G401.6 (cell line): Measurements from ENCODE around the gene HIPK4.
"Not testable (repeated sequence)": the region's sequence is repeated elsewhere in the genome, so short reads cannot be mapped to it uniquely, and the experiment has no call there.

Source experiments
- FAIRE-seq: peaks from 2 replicates; lab custom pipeline; 2012; peaks lifted over from hg19 to GRCh38; lab: Jason Lieb, UNC

The HIPK4 gene

DNA sequence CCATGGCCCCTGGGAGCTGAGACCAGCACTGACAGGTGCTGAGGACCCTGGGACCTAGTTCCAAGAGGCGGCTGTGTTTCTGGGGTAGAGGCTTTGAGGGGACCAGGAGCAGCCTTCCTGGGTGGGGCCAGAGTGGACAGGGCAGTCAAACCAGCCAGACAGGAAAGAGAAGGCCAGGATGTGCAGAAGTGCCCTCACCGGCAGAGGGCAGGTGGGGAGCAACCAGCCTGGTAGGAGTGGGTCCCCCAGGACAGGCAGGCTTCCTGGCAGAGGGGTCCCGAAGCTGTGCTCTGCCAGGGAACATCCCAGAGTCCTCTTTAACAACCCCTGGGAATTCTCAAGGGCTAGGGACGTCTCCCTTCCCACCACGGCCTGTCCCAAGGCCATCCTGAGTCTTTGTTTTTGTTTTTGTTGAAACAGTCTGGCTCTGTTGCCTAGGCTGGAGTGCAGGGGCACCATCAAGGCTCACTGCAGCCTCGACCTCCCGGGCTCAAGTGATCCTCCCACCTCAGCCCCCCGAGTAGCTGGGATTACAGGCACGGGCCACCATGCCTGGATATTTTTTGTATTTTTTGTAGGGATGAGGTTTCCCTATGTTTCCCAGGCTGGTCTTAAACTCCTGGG lies 3.0 kb upstream of the HIPK4 start:
- FAIRE-seq, result no peak

- FAIRE-seq, result no peak
These were observed 2.1 kb upstream of the HIPK4 start for GRCh38 chr19:40392123-40392522.

DNA sequence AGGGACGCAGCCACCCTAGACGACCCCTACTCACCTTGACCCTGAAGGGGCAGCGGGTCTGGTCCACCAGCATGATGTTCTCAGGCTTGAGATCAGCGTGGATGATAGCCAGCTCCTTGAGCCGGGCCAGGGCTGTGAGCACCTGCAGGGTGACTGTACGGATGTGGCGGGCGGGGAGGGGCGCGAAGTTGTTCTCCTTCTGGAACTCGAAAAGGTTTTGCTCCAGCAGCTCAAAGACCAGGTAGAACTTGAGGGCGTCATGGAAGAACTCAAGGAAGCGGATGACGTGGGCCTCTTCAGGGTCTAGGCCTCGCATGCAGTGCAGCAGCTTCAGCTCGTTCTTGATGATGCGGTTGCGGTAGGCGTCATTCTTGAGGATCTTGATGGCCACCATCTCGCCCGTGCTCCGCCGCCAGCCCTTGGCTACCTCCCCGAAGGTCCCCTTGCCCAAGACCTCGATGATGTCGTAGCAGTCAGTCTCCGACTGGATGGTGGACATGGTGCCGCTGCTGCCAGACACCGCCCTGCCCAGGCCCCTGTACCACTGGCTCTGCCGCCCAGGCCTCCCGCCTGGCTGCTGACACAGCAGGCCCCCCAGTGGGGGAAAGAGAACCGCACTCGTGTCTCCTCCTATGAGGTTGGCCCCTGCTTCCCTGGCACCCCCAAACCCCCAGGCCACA lies 437 bp downstream of the HIPK4 start:
- FAIRE-seq, result no peak

DNA sequence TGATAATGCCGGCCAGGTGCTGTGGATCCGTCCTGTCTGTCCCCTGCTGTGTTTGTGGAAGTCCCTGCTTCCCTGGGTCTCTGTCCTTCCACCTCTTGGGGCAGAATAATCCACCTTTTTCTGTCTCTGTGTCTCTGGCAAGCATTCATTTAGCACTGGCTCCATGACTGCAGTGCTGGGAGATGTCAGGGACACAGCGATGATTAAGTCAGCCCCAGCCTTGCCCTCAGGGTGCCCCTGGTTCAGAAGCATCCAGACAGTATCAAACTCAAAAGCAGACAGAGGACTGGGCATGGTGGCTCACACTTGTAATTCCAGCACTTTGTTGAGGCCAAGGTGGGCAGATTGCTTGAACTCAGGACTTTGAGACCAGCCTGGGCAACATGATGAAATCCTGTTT lies 1.5 kb downstream of the HIPK4 start:
- FAIRE-seq, result no peak

DNA sequence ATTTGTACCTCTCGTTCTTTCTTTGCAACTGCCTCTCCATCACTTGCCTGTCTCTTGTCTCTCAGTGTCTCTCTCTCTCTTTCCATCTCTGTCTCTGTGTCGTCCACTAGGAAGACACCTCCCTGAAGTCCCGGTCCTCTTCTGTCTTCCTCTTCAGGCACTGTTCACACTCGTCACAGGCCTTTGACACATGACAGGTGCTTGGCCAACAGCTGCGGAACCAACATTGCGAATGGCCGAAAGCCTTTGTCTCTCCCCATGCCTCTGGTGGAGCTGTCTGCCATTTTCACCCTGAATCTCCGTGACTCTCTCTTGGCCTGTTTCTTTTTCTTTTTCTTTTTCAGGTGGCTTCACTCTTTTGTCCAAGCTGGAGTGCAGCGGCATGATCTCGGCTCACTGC lies 2.8 kb downstream of the HIPK4 start:
- no peak for FAIRE-seq

DNA sequence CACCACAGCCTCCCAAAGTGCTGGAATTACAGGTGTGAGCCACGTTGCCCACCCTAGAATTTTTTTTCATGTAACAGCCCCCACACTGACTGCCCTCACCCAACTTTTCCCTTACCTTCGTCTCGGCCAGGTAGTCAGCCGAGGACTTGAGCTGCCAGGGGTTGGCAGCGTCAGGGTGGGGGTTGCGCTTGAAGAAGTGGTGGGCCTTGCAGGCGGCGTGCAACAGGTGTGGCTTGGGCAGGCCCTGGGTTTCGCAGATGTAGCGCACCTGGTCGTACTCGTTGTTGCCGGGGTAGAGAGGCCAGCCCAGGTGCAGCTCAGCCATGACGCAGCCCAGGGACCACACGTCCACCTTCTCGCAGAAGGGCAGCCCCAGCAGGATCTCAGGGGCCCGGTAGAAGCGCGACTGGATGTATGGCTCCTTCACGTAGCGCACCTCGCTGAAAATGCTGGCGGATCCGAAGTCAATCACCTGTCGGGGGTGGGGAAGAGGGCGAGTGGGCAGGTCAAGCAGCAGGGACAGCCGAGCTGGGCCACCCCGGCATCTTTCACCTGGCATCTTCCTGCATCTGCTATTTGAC lies 6.2 kb downstream of the HIPK4 start:
- no peak for FAIRE-seq

- FAIRE-seq, result no peak
These were observed 8.7 kb downstream of the HIPK4 start for GRCh38 chr19:40381321-40381720.

- FAIRE-seq, result no peak
These were observed 9.6 kb downstream of the HIPK4 start for GRCh38 chr19:40380199-40381037.

GRCh38 chr19:40379446-40380198 lies 10.4 kb downstream of the HIPK4 start:
- FAIRE-seq, result no peak

GRCh38 chr19:40378509-40378908 lies 11.5 kb downstream of the HIPK4 start:
- no peak for FAIRE-seq

DNA sequence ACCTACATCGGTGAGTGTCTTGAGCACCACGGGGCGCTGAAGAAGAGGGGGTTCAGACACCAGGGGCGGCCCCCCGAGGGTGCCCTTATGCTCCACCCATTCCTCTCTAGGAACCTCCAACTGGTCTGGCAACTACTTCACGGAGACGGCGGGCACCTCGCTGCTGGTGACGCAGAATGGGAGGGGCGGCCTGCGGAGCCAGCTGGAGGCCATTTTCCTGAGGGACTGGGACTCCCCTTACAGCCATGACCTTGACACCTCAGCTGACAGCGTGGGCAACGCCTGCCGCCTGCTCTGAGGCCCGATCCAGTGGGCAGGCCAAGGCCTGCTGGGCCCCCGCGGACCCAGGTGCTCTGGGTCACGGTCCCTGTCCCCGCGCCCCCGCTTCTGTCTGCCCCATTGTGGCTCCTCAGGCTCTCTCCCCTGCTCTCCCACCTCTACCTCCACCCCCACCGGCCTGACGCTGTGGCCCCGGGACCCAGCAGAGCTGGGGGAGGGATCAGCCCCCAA lies 12.1 kb downstream of the HIPK4 start:
- FAIRE-seq, result no peak

GRCh38 chr19:40376286-40376862 lies 13.6 kb downstream of the HIPK4 start:
- FAIRE-seq, result no peak

- no peak for FAIRE-seq
These were observed 15.9 kb downstream of the HIPK4 start for GRCh38 chr19:40374084-40374483.

DNA sequence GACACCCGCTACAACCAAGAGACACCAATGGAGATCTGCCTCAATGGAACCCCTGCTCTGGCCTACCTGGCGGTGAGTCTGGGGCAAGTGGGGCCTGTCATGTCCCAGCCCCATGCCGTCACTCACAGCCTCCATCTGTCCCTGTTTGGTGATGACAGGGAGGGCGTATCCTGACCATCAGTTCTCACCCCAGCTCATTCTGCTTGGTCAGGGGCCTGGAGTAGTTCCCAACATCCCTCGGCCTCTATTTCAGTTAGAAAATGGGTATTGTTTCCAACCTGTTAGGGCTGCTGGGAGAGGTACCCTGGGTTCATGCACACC lies 18.2 kb downstream of the HIPK4 start:
- no peak for FAIRE-seq

DNA sequence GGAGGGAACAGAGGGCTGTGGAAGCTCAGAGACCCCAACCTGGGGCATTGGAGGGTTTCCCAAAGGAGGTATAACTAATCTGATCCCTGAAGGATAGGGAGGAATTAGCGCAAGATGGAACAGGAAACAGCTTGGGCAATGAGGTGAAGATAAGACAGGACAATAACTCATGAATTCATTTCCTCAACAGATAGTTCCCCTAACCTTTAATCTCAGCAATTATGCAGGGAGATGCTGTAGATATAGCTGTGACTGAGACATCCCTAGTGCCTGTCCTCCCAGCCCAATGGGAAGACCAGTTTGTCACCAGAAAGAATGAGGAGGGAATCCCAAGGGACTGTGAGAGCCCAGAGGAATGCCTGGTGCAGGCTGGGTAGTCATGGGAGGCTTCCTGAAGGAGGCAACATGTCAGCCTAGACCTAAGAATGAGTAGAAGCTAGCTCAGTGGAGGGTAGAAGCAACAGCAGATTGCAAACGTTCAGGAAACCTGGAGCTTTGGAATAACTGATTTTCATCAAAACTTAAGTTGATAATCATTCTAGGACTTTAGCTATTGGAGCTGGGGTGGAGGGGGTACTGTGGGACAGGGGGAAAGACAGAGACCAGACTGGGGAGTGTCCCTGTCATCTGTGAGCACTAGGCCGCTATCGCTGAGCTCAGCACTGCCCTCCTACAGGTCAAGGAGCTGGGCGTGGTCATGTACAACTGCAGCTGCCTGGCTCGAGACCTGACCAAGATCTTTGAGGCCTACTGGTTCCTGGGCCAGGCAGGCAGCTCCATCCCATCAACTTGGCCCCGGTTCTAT lies 18.8 kb downstream of the HIPK4 start:
- no peak for FAIRE-seq

DNA sequence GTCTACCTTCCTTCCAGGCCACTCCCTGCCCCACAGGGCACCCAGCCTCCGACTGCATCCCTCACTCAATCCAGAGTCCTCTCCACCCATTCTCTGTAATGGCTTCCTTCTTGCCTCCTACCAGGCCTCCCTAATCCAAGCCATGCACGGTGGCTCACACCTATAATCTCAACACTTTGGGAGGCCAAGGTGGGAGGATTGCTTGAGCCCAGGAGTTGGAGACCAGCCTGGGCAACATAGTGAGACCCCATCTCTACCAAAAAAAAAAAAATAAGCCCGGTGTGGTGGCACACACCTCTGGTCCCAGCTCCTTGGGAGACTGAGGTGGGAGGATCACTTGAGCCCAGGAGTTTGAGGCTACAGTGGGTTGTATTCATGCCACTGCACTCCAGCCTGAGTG lies 19.7 kb downstream of the HIPK4 start:
- not testable (repeated sequence) for FAIRE-seq

DNA sequence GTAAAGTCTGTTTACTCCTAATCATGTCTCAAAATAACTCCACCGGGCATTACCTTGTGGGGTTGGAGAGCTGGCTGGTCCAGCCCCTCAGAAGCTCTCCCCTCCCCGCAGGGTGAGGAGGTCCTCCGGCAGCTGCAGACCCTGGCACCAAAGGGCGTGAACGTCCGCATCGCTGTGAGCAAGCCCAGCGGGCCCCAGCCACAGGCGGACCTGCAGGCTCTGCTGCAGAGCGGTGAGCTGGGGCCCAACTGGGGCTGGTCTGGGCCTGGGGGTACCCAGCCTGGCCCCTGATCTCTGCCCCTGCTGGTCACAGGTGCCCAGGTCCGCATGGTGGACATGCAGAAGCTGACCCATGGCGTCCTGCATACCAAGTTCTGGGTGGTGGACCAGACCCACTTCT lies 20.2 kb downstream of the HIPK4 start:
- FAIRE-seq, result no peak

DNA sequence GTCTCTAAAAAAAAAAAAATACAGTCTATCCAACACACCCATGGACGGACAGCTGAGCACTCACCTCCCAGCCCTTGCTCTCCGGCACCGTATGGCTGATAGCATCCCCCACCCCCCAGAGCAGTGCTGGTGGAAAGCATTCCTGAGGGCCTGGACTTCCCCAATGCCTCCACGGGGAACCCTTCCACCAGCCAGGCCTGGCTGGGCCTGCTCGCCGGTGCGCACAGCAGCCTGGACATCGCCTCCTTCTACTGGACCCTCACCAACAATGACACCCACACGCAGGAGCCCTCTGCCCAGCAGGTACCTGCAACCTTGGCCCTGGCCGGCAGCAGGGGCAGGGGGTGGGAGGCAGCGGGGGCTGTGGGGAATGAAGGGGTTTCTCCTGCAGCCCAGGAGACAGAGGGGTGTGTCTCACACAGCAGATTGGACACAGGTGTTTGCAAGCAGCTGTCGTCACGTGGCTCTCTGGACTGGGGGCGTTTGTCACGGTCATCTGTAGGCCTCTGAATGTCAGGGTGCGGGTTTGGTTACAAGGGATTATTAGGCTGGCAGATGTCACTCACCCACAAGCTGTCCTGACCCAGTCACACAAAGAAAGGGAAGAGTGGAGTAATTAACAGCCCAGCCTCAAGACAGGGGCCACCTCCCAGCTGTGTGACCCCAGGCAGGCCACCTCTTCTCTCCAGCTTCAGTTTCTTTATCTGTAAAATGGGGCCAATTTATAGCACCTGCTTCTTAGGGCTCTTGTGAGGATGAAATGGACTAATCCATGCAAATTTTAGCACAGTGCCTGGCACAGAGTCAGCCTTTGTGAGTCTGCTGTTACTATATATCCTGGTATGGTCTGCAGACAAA lies 22.2 kb downstream of the HIPK4 start:
- no peak for FAIRE-seq

DNA sequence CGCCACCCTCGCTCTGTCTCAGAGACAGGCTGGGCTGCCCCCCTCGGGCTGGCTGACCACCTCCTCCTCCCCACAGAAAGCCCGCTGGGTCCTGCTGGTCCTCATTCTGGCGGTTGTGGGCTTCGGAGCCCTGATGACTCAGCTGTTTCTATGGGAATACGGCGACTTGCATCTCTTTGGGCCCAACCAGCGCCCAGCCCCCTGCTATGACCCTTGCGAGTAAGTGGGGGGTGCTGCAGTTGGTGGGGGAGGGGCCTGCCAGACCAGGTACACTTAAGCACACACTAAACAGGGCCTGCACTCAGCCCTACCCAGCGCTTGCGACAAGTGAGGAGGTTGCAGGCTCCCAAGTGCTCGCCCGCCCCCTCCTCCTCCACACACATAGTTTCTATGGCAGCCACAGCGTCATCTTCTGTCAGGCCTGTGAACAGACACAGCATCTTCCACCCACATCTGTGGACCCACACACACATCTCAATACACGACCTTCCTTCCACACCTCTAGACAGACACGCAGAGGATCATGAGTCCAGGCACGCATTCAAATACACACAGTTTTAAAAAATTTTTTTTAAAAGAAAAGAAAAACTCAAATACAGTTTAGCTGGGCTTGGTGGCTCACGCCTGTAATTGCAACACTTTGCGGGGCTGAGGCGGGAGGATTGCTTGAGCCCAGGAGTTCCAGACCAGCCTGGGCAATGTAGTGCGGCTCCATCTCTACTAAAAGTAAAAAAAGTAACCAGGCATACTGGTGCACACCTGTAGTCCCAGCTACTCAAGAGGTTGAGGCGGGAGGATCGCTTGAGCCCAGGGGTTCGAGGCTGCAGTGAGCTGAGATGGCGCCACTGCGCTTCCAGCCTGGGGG lies 23.1 kb downstream of the HIPK4 start:
- no peak for FAIRE-seq
